IMR-90 (cell line): ENCODE results near the gene FUT4. TPM values are rescaled to one million over a fixed set of nuclear protein-coding genes. Genes with fewer than 3 reads are reported as not detected.

Experiments used
- ATAC-seq: fragments of 200-7000 bp; cut with Tn5 transposase; 2 replicates; pipeline ENCODE4 v1.9.1; 2020; ENCODE audit warnings: low read depth, mild to moderate bottlenecking, moderate library complexity
- BruUV-seq: library from RNA; stranded (reverse); fragments of 400-500 nt; replicated peaks from 2 replicates; lab custom pipeline; 2021; lab: Mats Ljungman, UMichigan
- CTCF ChIA-PET: fragments of 300-600 bp; formaldehyde crosslinking; extraction: SDS; loops from one replicate; lab custom pipeline; 2021; ENCODE audit warnings: antibody characterized with exemption; lab: Yijun Ruan, JAX
- POLR2A ChIA-PET: fragments of 300-600 bp; sonication (Branson Sonifier 250); formaldehyde crosslinking; loops from one replicate; lab custom pipeline; 2022; ENCODE audit warnings: antibody characterized with exemption; ENCODE audit not compliant: unreplicated experiment; lab: Charles Lee
- DNase-seq: peaks from one replicate; pipeline ENCODE4 v3.0.0; 2013
- H2AFZ ChIP-seq: replicated peaks from 2 replicates; pipeline ENCODE3; 2013; ENCODE audit warnings: low read length, mild to moderate bottlenecking; ENCODE audit not compliant: poor library complexity
- H2AK5ac ChIP-seq: 2 replicates; pipeline ENCODE4 v1.6.1; 2013; ENCODE audit warnings: low read depth, low read length, inconsistent platforms
- H2AK9ac ChIP-seq: replicated peaks from 2 replicates; pipeline ENCODE3; 2013; ENCODE audit warnings: mild to moderate bottlenecking, low read depth, low read length, moderate library complexity; ENCODE audit not compliant: poor library complexity
- H2BK120ac ChIP-seq: 2 replicates; pipeline ENCODE4 v1.6.1; 2013; ENCODE audit warnings: low read depth, low read length, inconsistent platforms
- H2BK15ac ChIP-seq: 3 replicates; pipeline ENCODE4 v1.6.1; 2013; ENCODE audit warnings: low read depth, low read length, inconsistent platforms
- H2BK20ac ChIP-seq: 2 replicates; pipeline ENCODE4 v1.6.1; 2013; ENCODE audit warnings: low read depth, mild to moderate bottlenecking, inconsistent platforms, low read length, moderate library complexity
- H2BK5ac ChIP-seq: 2 replicates; pipeline ENCODE4 v1.6.1; 2013; ENCODE audit warnings: mild to moderate bottlenecking, low read depth, low read length, inconsistent platforms; ENCODE audit not compliant: poor library complexity, severe bottlenecking
- H3K14ac ChIP-seq: replicated peaks from 2 replicates; pipeline ENCODE4 v1.6.1; 2013; ENCODE audit warnings: low read depth, low read length, inconsistent platforms
- H3K18ac ChIP-seq: 2 replicates; pipeline ENCODE4 v1.6.1; 2013; ENCODE audit warnings: low read depth, low read length, control low read depth
- H3K23ac ChIP-seq: 2 replicates; pipeline ENCODE4 v1.6.1; 2013; ENCODE audit warnings: low read depth, low read length, inconsistent platforms
- H3K27ac ChIP-seq: 2 replicates; pipeline ENCODE4 v1.5.1; 2013; ENCODE audit warnings: mild to moderate bottlenecking, control low read depth, low read length; ENCODE audit not compliant: insufficient read depth
- H3K27me3 ChIP-seq: 2 replicates; pipeline ENCODE4 v1.6.1; 2013; ENCODE audit warnings: low read length; ENCODE audit not compliant: control insufficient read depth, insufficient read depth
- H3K36me3 ChIP-seq: 2 replicates; pipeline ENCODE4 v1.6.1; 2013; ENCODE audit warnings: low read length, mixed read lengths; ENCODE audit not compliant: control insufficient read depth, insufficient read depth
- H3K4ac ChIP-seq: 2 replicates; pipeline ENCODE4 v1.6.1; 2013; ENCODE audit warnings: low read depth, low read length, inconsistent platforms
- H3K4me1 ChIP-seq: 2 replicates; pipeline ENCODE4 v1.6.1; 2013; ENCODE audit warnings: low read length, mixed read lengths; ENCODE audit not compliant: control insufficient read depth, insufficient read depth
- H3K4me2 ChIP-seq: 2 replicates; pipeline ENCODE4 v1.6.1; 2013; ENCODE audit warnings: low read depth, mild to moderate bottlenecking, control low read depth, low read length, moderate library complexity
- H3K4me3 ChIP-seq: 2 replicates; pipeline ENCODE4 v1.5.1; 2013; ENCODE audit warnings: low read depth, mild to moderate bottlenecking, control low read depth, low read length, moderate library complexity; ENCODE audit not compliant: insufficient read depth
- H3K56ac ChIP-seq: 2 replicates; pipeline ENCODE4 v1.6.1; 2013; ENCODE audit warnings: low read length, inconsistent platforms; ENCODE audit not compliant: insufficient read depth; ENCODE audit errors: extremely low read depth
- H3K79me1 ChIP-seq, 2 experiments: 2 replicates each; pipeline ENCODE4 v1.6.1; 2013; ENCODE audit warnings: low read length in 2 of 2, inconsistent platforms in 1 of 2, low read depth in 1 of 2
- H3K9ac ChIP-seq: 2 replicates; pipeline ENCODE4 v1.6.1; 2013; ENCODE audit warnings: low read depth, low read length, control low read depth
- H3K9me1 ChIP-seq: 2 replicates; pipeline ENCODE4 v1.6.1; 2013; ENCODE audit warnings: low read length, inconsistent platforms; ENCODE audit not compliant: insufficient read depth
- H3K9me3 ChIP-seq: 2 replicates; pipeline ENCODE4 v1.6.1; 2013; ENCODE audit warnings: low read length; ENCODE audit not compliant: control insufficient read depth, insufficient read depth
- H4K20me1 ChIP-seq: 2 replicates; pipeline ENCODE4 v1.6.1; 2013; ENCODE audit warnings: low read length, inconsistent platforms; ENCODE audit not compliant: insufficient read depth
- H4K5ac ChIP-seq: 2 replicates; pipeline ENCODE4 v1.6.1; 2013; ENCODE audit warnings: mild to moderate bottlenecking, low read depth, low read length, control low read depth
- H4K8ac ChIP-seq, 2 experiments: 2 replicates each; pipeline ENCODE4 v1.6.1; 2013; ENCODE audit warnings: low read depth in 2 of 2, low read length in 2 of 2, control low read depth in 1 of 2, inconsistent platforms in 1 of 2
- H4K91ac ChIP-seq: 2 replicates; pipeline ENCODE4 v1.6.1; 2013; ENCODE audit warnings: low read depth, low read length, inconsistent platforms; ENCODE audit not compliant: insufficient read depth
- CEBPB ChIP-seq: IDR thresholded peaks from 2 replicates; pipeline ENCODE4 v1.6.1; 2012; ENCODE audit warnings: low read depth, low read length, improper control_type of control experiment
- MAZ ChIP-seq: IDR thresholded peaks from 2 replicates; pipeline ENCODE4 v1.6.1; 2012; ENCODE audit warnings: low read depth, mild to moderate bottlenecking, low read length, improper control_type of control experiment, moderate library complexity, borderline replicate concordance
- POLR2A ChIP-seq: IDR thresholded peaks from 2 replicates; pipeline ENCODE4 v1.6.1; 2012; ENCODE audit warnings: mild to moderate bottlenecking, low read depth, low read length
- RAD21 ChIP-seq: IDR thresholded peaks from 2 replicates; pipeline ENCODE4 v1.6.1; 2012; ENCODE audit warnings: low read length, improper control_type of control experiment
- WGBS, 2 experiments: methylation state at CpG; one replicate each; pipeline versions ENCODE4 v1.1.5 to v1.1.7; 2013; ENCODE audit warnings: missing lambda C conversion rate in 2 of 2; ENCODE audit not compliant: insufficient read length in 1 of 2; ENCODE audit errors: extremely low coverage in 2 of 2; 5-methylcytosine and 5-hydroxymethylcytosine counted together
- dilution Hi-C: fragments of 300-500 bp; cut with HindIII; formaldehyde crosslinking; loops from one replicate; pipeline ENCODE4 v1.14.3; 2018; ENCODE audit warnings: low sequenced_read_pairs; ENCODE audit not compliant: unreplicated experiment
- in situ Hi-C: fragments of 300-500 bp; cut with MboI; formaldehyde crosslinking; loops from 3 replicates; pipeline ENCODE4 v1.14.3; 2019; ENCODE audit warnings: low sequenced_read_pairs, inconsistent platforms, mixed read lengths
- intact Hi-C: fragments of 100-400 bp; cut with micrococcal nuclease; formaldehyde crosslinking; loops from 2 replicates; pipeline ENCODE4 v1.10.0; 2022
- polyA plus RNA-seq, 3 experiments: library from polyadenylated mRNA; depleted of rRNA; stranded (reverse); fragments of >200 nt; gene quantifications; 2 replicates each; pipeline ENCODE4 v1.2.3, GENCODE V29; 2012; ENCODE audit warnings: low replicate concordance in 1 of 3
- total RNA-seq: library from RNA; depleted of rRNA; stranded (reverse); fragments of >200 nt; gene quantifications from 2 replicates; pipeline ENCODE4 v1.2.3, GENCODE V29; 2012
- TF ChIP-seq, protein P1 (sequence below): conservative IDR thresholded peaks from 2 replicates; pipeline ENCODE4 v1.5.1; 2012; ENCODE audit warnings: mild to moderate bottlenecking, low read depth, low read length, improper control_type of control experiment

The FUT4 gene
- total and polyA plus RNA-seq, 2 of the 4 experiments (the other 2 are of a cell fraction) = 2.2 to 2.4 TPM

DNA sequence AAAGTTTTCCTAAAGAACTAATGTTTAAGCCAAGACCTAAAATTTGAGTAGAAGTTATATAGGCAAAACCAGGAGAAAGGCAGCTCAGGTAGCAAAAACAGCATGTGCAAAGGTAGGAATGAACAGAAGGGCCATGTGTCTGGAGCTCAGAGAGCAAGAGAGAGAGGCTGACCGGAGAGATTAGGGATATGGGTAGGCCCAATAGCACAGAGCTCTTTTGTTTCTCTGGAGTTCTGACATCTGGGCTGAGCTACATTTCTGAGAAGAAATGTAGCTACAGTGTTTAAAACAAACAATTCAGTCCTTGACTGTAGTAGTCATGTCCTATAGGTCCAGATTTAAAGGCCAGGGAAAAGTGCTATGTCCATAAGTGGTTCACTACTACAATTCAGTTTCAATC, 27.0 kb upstream of the FUT4 start:
- H3K9me1 ChIP-seq = no peaks in the 10 kb centered on the region
- intact Hi-C loops = no loop called here
- ChIA-PET POLR2A (no interaction called here), CTCF (no interaction called here)
- H3K4ac ChIP-seq = no peak overlapping the region
- H2BK15ac ChIP-seq = no peak overlapping the region
- no peak overlapping the region for H4K8ac ChIP-seq
- in situ Hi-C loops = loop anchor here (5.0 kb wide), 1 partner anchor 81 kb away; no protein-coding TSS in a partner anchor
- WGBS, 2 experiments = no CpG with 5 or more reads among the region's 1 CpG
- H2AFZ ChIP-seq = no peak overlapping the region
- no peak overlapping the region for H3K4me2 ChIP-seq
- H3K36me3 ChIP-seq = no peaks in the 10 kb centered on the region
- H3K14ac ChIP-seq = no peak overlapping the region
- TF ChIP-seq POLR2A (no peak), CEBPB (no peak), MAZ (no peak), RAD21 (no peak)
- TF ChIP-seq, protein P1, sequence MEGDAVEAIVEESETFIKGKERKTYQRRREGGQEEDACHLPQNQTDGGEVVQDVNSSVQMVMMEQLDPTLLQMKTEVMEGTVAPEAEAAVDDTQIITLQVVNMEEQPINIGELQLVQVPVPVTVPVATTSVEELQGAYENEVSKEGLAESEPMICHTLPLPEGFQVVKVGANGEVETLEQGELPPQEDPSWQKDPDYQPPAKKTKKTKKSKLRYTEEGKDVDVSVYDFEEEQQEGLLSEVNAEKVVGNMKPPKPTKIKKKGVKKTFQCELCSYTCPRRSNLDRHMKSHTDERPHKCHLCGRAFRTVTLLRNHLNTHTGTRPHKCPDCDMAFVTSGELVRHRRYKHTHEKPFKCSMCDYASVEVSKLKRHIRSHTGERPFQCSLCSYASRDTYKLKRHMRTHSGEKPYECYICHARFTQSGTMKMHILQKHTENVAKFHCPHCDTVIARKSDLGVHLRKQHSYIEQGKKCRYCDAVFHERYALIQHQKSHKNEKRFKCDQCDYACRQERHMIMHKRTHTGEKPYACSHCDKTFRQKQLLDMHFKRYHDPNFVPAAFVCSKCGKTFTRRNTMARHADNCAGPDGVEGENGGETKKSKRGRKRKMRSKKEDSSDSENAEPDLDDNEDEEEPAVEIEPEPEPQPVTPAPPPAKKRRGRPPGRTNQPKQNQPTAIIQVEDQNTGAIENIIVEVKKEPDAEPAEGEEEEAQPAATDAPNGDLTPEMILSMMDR = no peak
- H4K5ac ChIP-seq = no peak overlapping the region
- H3K4me3 ChIP-seq = no peak overlapping the region
- no peak overlapping the region for H2BK20ac ChIP-seq
- ATAC-seq (no peak), DNase-seq (no peak)
- H3K79me1 ChIP-seq = no peaks in the 10 kb centered on the region
- H4K91ac ChIP-seq = no peak overlapping the region
- H3K56ac ChIP-seq = no peak overlapping the region
- H3K23ac ChIP-seq = no peak overlapping the region
- peaks cover 4% of the 10 kb centered on the region for H3K4me1 ChIP-seq
- H3K18ac ChIP-seq = no peak overlapping the region
- H3K27me3 ChIP-seq = peaks cover 8% of the 10 kb centered on the region
- no peak overlapping the region for H2AK5ac ChIP-seq
- H3K9me3 ChIP-seq = no peaks in the 10 kb centered on the region
- no TSS peak for BruUV-seq
- H2BK5ac ChIP-seq = no peak overlapping the region
- no peak overlapping the region for H2AK9ac ChIP-seq
- dilution Hi-C loops = no loop called here
- no peaks in the 10 kb centered on the region for H4K20me1 ChIP-seq
- H2BK120ac ChIP-seq = no peak overlapping the region
- H3K9ac ChIP-seq = no peak overlapping the region
- H3K27ac ChIP-seq = no peak overlapping the region
